ENCODE data around the gene S100A7A. TPM values are rescaled to one million over a fixed set of nuclear protein-coding genes. Genes with fewer than 3 reads are reported as not detected.

Gene S100A7A
- total RNA-seq, 6 experiments from 2014 or later, result not detected

DNA sequence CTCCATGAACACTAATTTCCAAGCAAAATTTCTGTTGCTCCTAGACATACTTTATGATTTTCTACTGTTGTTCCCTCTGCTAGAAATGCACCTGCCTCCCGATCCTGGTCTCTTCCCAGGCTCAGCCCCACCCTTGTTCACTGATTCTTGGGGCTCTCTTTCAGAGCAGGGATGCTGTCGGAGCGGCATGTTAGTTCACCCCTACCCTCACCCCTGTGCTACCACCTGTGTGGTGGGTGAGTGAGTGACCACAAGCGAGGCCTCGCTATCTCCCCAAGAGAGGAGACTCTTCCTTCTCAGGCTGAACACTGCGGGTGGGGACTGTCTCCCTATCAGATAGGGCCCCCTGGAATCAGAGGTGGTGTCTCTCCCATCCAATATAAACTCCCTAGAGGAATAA, 20.5 kb upstream of the S100A7A start:
- TF ChIP-seq POLR2A (IDR thresholded peaks at IDR 0.05), result no peak
- TF ChIP-seq, protein P1, sequence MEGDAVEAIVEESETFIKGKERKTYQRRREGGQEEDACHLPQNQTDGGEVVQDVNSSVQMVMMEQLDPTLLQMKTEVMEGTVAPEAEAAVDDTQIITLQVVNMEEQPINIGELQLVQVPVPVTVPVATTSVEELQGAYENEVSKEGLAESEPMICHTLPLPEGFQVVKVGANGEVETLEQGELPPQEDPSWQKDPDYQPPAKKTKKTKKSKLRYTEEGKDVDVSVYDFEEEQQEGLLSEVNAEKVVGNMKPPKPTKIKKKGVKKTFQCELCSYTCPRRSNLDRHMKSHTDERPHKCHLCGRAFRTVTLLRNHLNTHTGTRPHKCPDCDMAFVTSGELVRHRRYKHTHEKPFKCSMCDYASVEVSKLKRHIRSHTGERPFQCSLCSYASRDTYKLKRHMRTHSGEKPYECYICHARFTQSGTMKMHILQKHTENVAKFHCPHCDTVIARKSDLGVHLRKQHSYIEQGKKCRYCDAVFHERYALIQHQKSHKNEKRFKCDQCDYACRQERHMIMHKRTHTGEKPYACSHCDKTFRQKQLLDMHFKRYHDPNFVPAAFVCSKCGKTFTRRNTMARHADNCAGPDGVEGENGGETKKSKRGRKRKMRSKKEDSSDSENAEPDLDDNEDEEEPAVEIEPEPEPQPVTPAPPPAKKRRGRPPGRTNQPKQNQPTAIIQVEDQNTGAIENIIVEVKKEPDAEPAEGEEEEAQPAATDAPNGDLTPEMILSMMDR (IDR thresholded peaks at IDR 0.05), result no peak
- no peak overlapping the region for H3K4me3 ChIP-seq
- no peaks in the 10 kb centered on the region for H3K27me3 ChIP-seq
- H3K9me3 ChIP-seq, result no peaks in the 10 kb centered on the region
- ATAC-seq, result no peak
- WGBS (ENCODE audit: insufficient coverage, low coverage, low lambda C conversion rate, missing lambda C conversion rate), result 58% methylated on average over 6 of the region's 6 CpGs
- intact Hi-C loops (cut with DNase I), result no loop called here
- DNase-seq, result no peak
- H3K27ac ChIP-seq, result no peak overlapping the region
- H3K36me3 ChIP-seq, result no peaks in the 10 kb centered on the region
- H3K4me1 ChIP-seq, result no peaks in the 10 kb centered on the region

DNA sequence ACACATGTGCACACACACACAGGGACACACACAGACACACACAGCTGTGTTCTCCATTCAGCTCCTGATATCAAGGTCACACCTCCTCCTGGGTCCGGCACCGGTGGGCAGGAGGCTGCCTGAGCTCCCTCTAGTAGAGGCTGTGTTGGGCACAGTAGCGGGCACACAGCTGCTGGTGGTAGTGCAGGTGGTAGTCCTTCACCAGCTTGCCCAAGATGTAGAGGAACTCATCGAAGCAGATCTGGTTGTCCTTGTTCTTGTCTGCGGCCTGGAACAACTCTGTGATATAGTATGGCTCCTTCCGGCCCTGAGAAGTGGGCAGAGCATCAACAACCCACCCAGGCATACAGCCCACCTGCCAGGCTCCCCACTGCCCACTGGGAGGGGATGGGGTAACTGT, 19.9 kb upstream of the S100A7A start:
- no peaks in the 10 kb centered on the region for H3K9me3 ChIP-seq
- no peak for DNase-seq
- intact Hi-C loops (cut with DNase I), result no loop called here
- ATAC-seq, result no peak
- no peaks in the 10 kb centered on the region for H3K4me1 ChIP-seq
- 58% methylated on average over 5 of the region's 6 CpGs for WGBS (ENCODE audit: insufficient coverage, low coverage, low lambda C conversion rate, missing lambda C conversion rate)
- H3K36me3 ChIP-seq, result no peaks in the 10 kb centered on the region
- TF ChIP-seq, protein P1 (IDR thresholded peaks at IDR 0.05), result no peak
- TF ChIP-seq POLR2A (IDR thresholded peaks at IDR 0.05), result no peak
- H3K27me3 ChIP-seq, result no peaks in the 10 kb centered on the region
- no peak overlapping the region for H3K4me3 ChIP-seq
- no peak overlapping the region for H3K27ac ChIP-seq

DNA sequence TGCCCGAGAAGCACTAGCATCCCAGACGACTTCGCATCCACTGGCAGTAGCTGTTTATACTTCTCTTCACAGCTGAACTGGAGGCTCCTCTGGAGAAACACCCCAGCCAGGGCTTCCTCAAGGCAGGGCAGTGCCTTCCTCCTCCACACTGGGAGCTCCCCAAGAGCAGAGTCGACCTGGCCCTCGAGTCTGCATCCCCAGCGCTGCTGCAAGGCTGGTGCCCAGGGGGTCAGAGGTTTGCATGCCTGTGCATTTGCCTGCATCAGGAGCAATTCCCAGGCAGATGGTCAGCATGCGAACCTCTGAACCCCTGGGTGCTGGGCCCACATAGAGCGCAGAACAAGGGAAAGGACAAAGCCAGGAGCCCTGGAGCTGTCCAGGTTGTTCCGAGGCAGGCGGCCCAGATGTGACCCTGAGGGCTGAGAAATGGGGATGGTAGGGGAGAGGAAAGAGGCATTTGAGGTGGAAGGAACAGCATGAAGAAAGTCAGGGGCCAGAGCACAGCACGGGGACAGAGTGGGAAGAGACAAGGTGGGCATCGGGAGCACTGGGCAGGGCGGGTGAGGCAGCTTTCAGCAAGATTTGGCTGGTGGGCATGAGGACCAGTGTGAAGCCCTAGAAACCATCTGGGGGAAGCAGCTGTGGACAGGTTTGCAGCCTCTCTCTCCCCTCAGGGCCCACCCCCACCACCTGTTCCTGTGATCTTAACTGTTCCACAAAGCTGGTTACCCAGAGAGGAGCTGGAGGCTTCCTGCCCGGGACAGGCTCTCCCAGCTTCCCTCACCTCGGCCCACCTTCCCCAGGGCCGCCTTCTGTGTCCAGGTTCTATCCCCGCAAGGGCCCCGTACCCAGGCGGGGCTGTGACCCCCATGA, 19.0 kb upstream of the S100A7A start:
- Histone ChIP-seq H3K4me3 (no peak overlapping the region), H3K27me3 (no peaks in the 10 kb centered on the region)
- WGBS (ENCODE audit: insufficient coverage, low coverage, low lambda C conversion rate, missing lambda C conversion rate), result 74% methylated on average over 10 of the region's 19 CpGs

DNA sequence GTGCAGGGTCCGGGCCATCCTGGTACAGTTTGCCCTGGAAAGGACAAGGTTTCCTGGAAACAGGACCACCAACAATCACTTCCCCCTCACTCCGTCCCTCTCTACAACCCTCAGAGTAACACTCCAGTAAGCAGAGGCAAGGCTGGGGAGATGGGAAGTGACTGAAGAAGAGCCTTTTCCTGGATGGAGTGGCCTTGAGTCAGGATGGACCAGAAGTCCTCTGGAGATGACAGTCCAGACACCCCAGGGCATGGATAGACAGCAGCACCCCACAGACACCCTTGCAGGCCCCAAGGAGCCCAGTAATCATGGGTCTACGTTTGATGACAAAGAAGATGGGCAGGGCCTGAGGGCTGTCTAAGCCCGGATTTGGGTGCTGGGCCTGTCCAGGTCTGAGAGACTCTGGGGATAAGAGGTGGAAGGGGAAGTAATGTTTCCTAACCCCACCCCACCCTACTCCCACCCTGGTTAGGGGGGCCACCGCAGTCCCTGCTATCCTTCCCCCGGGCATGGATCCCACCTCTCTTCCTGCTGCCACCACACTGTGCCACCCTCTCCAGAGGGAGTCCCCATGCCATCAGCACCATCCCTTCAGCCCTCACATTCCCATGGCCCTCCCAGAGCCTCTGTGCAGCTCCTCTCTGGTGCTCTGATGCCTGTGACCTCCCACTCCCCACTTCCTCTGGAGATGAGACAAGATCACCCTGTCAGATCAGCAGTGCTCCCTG, 18.2 kb upstream of the S100A7A start:
- Histone ChIP-seq H3K27ac (no peak overlapping the region), H3K36me3 (no peaks in the 10 kb centered on the region), H3K9me3 (no peaks in the 10 kb centered on the region), H3K4me3 (no peak overlapping the region), H3K27me3 (no peaks in the 10 kb centered on the region), H3K4me1 (no peaks in the 10 kb centered on the region)
- no peak for TF ChIP-seq POLR2A (IDR thresholded peaks at IDR 0.05)
- TF ChIP-seq, protein P1 (IDR thresholded peaks at IDR 0.05), result no peak
- WGBS (ENCODE audit: insufficient coverage, low coverage, low lambda C conversion rate, missing lambda C conversion rate), result 33% methylated on average over 1 of the region's 6 CpGs
- ATAC-seq, result no peak
- no peak for DNase-seq
- intact Hi-C loops (cut with DNase I), result no loop called here

More for the DNA sequence above, 19.0 kb upstream of the S100A7A start:
- intact Hi-C loops (cut with DNase I), result no loop called here
- Histone ChIP-seq H3K9me3 (no peaks in the 10 kb centered on the region), H3K27ac (no peak overlapping the region), H3K36me3 (no peaks in the 10 kb centered on the region), H3K4me1 (no peaks in the 10 kb centered on the region)
- DNase-seq (no peak), ATAC-seq (no peak)
- no peak for TF ChIP-seq POLR2A (IDR thresholded peaks at IDR 0.05)
- TF ChIP-seq, protein P1 (IDR thresholded peaks at IDR 0.05), result no peak
